GM12874 (cell line): Measurements from ENCODE around the gene GBF1.

Experiments
- TF ChIP-seq, protein P1 (sequence below): IDR thresholded peaks from 2 replicates; pipeline ENCODE4 v1.5.1; 2011; ENCODE audit warnings: low read depth, mild to moderate bottlenecking, control low read depth, low read length, moderate library complexity; ENCODE audit not compliant: insufficient read depth

Gene GBF1

DNA sequence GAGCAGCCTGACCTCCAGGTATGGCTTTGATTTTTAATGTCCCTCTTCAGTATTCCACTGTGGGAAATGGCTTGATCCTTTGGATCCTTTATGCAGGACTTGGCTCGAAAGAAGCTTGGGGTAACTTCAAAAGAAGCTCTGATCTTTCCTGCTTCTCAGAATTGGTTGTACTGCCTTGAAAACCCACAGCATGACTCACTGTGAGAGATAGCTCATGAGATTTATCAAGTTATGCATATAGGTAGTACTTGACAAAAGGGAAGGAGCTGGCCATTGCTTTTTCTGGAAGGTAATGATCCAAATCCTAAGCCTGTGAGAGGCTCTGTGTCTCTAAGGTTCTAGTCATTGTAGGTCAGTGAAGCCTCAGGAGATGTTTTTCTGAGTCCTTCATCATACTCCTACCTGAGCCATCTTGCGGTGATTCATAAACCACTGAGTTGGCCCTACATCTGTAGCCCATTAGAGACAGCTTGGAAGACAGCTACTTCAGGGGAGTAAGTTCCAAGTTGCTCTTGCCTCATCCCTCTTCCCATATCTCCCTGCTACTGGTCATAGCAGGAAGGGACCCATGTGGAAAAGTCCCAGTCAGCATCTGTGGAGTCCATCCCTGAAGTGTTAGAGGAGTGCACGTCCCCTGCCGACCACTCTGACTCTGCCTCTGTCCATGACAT, 113.5 kb downstream of the GBF1 start:
- TF ChIP-seq, protein P1, sequence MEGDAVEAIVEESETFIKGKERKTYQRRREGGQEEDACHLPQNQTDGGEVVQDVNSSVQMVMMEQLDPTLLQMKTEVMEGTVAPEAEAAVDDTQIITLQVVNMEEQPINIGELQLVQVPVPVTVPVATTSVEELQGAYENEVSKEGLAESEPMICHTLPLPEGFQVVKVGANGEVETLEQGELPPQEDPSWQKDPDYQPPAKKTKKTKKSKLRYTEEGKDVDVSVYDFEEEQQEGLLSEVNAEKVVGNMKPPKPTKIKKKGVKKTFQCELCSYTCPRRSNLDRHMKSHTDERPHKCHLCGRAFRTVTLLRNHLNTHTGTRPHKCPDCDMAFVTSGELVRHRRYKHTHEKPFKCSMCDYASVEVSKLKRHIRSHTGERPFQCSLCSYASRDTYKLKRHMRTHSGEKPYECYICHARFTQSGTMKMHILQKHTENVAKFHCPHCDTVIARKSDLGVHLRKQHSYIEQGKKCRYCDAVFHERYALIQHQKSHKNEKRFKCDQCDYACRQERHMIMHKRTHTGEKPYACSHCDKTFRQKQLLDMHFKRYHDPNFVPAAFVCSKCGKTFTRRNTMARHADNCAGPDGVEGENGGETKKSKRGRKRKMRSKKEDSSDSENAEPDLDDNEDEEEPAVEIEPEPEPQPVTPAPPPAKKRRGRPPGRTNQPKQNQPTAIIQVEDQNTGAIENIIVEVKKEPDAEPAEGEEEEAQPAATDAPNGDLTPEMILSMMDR = no peak

DNA sequence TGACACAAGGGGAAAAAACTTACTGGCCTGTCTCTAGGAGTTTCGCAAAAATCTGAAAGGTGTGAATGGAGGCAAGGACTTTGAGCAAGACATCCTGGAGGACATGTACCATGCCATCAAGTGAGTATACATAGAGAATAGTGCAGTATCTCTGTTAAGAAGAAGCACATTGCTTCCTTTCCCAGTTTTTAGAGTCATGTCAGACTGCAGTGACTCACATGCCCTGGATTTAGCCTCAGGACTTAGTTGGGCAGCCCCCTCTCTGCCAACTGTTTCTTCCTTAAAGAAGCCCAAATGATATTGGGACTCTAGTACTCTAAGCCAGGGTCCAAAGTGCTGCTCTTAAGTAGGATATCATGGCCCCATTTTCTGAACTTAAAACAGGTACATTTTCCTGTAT, 122.1 kb downstream of the GBF1 start:
- TF ChIP-seq, protein P1 = no peak

DNA sequence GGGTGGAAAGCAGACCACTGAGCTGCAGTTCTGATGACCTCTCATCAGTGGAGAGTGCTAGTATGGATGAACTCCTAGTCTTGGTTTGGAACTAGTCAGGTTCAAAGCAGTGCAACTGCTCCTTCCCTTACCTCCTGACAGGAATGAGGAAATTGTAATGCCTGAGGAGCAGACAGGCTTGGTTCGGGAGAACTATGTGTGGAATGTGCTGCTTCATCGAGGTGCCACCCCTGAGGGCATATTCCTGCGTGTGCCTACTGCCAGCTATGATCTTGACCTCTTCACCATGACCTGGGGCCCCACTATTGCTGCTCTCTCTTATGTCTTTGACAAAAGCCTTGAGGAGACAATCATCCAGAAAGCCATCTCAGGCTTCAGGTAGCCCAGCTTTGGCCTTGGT, 122.7 kb downstream of the GBF1 start:
- TF ChIP-seq, protein P1 = no peak

DNA sequence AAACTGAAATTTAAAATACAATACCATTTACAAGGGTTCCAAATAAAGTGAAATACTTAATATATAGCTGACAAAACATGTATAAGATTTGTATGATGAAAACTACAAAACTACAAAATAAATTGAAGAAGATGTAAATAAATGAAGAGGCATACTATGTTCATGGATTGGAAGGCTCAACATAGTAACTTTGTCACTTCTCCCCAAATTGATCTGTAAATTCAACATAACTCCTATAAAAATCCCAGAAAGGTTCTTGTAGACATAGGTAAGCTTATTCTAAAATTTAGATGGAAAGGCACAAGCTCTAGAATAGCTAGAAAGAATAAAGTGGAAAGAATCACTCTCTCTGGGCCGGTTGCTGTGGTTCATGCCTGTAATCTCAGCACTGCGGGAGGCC, 126.0 kb downstream of the GBF1 start:
- TF ChIP-seq, protein P1 = no peak

DNA sequence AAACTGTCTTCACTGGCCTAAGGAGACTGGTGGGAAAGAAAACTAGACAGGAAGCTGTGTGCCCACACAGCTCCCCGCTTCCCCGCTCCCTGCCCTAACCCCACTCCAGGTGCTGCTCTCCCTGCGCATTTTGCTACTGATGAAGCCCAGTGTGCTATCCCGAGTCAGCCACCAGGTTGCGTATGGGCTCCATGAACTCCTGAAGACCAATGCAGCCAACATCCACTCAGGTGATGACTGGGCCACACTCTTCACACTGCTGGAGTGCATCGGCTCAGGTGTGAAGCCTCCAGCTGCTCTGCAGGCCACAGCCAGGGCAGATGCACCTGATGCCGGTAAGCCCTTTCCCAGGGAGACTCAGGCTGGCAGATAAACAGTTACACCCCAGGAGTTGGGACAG, 129.9 kb downstream of the GBF1 start:
- TF ChIP-seq, protein P1 = no peak

DNA sequence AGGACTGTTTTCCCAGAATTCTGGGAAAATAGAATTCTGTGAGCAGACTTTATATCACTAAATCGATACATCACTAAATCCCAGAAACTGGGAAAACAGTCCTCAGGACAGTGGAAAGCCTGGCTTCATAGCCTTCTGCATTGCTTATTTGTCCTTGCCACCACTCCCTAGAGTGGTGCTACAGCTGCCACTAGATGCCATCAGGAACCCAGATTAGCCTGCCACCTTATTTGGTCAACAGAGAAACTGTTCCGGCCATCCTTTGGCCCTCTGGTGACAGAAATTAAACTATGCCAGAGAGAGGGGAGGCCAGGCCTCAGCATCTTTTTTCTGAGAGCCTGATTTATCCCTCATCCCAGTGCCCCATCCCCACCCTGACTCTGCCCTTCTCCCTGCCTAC, 130.5 kb downstream of the GBF1 start:
- TF ChIP-seq, protein P1 = no peak

DNA sequence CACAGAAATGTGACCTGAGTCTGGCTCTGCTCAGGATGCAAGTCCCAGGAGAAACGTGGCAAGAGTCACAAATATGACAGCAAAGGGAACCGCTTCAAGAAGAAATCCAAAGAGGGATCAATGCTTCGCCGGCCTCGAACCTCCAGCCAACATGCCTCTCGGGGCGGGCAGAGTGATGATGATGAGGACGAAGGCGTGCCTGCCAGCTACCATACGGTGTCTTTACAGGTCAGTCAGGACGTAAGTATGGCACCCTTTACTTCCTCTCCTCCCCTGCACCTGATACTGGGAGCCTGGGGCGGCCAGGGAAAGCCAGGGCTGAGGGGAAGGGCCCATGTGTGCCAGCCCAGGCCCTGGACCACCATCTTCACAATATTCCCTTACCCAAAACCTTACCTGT, 131.6 kb downstream of the GBF1 start:
- TF ChIP-seq, protein P1 = no peak
